ENCODE measurements around the gene ARFRP1. TPM values are rescaled to one million over a fixed set of nuclear protein-coding genes. Genes with fewer than 3 reads are reported as not detected.

ARFRP1 gene
- total and polyA plus RNA-seq, 2 of the 13 experiments (the other 11 are each of a cell fraction or from before 2014, with no cell fraction given), result 32.0 to 51.1 TPM

- TF ChIP-seq, protein P1, sequence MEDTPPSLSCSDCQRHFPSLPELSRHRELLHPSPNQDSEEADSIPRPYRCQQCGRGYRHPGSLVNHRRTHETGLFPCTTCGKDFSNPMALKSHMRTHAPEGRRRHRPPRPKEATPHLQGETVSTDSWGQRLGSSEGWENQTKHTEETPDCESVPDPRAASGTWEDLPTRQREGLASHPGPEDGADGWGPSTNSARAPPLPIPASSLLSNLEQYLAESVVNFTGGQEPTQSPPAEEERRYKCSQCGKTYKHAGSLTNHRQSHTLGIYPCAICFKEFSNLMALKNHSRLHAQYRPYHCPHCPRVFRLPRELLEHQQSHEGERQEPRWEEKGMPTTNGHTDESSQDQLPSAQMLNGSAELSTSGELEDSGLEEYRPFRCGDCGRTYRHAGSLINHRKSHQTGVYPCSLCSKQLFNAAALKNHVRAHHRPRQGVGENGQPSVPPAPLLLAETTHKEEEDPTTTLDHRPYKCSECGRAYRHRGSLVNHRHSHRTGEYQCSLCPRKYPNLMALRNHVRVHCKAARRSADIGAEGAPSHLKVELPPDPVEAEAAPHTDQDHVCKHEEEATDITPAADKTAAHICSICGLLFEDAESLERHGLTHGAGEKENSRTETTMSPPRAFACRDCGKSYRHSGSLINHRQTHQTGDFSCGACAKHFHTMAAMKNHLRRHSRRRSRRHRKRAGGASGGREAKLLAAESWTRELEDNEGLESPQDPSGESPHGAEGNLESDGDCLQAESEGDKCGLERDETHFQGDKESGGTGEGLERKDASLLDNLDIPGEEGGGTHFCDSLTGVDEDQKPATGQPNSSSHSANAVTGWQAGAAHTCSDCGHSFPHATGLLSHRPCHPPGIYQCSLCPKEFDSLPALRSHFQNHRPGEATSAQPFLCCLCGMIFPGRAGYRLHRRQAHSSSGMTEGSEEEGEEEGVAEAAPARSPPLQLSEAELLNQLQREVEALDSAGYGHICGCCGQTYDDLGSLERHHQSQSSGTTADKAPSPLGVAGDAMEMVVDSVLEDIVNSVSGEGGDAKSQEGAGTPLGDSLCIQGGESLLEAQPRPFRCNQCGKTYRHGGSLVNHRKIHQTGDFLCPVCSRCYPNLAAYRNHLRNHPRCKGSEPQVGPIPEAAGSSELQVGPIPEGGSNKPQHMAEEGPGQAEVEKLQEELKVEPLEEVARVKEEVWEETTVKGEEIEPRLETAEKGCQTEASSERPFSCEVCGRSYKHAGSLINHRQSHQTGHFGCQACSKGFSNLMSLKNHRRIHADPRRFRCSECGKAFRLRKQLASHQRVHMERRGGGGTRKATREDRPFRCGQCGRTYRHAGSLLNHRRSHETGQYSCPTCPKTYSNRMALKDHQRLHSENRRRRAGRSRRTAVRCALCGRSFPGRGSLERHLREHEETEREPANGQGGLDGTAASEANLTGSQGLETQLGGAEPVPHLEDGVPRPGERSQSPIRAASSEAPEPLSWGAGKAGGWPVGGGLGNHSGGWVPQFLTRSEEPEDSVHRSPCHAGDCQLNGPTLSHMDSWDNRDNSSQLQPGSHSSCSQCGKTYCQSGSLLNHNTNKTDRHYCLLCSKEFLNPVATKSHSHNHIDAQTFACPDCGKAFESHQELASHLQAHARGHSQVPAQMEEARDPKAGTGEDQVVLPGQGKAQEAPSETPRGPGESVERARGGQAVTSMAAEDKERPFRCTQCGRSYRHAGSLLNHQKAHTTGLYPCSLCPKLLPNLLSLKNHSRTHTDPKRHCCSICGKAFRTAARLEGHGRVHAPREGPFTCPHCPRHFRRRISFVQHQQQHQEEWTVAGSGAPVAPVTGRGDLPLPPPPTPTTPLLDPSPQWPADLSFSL (CRISPR knock-in tag; IDR thresholded peaks at IDR 0.05), result no peak
- TF ChIP-seq ATF7 (IDR thresholded peaks at IDR 0.05), result no peak
- no peak for TF ChIP-seq ATF7 (CRISPR knock-in tag; IDR thresholded peaks at IDR 0.05)
- peak; percentile 65; the same call in 1 of the 2 replicates for TF ChIP-seq ZNF33B (CRISPR knock-in tag; IDR thresholded peaks at IDR 0.05)
- TF ChIP-seq, protein P2, sequence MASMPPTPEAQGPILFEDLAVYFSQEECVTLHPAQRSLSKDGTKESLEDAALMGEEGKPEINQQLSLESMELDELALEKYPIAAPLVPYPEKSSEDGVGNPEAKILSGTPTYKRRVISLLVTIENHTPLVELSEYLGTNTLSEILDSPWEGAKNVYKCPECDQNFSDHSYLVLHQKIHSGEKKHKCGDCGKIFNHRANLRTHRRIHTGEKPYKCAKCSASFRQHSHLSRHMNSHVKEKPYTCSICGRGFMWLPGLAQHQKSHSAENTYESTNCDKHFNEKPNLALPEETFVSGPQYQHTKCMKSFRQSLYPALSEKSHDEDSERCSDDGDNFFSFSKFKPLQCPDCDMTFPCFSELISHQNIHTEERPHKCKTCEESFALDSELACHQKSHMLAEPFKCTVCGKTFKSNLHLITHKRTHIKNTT (CRISPR knock-in tag; IDR thresholded peaks at IDR 0.05), result no peak
- no peak for TF ChIP-seq ZNF839 (CRISPR knock-in tag; IDR thresholded peaks at IDR 0.05; ENCODE audit: borderline replicate concordance)
- TF ChIP-seq ZSCAN29 (CRISPR knock-in tag; conservative IDR thresholded peaks at IDR 0.05), result no peak
- TF ChIP-seq ZNF703 (CRISPR knock-in tag; IDR thresholded peaks at IDR 0.05; ENCODE audit: borderline replicate concordance), result no peak; the same call in 1 of the 2 replicates
- peak; percentile 21; the same call in 1 of the 2 replicates for TF ChIP-seq ZFP91 (CRISPR knock-in tag; IDR thresholded peaks at IDR 0.05; ENCODE audit: borderline replicate concordance)
- TF ChIP-seq ZNF414 (CRISPR knock-in tag; IDR thresholded peaks at IDR 0.05), result peak; percentile 19; the same call in 1 of the 2 replicates
- TF ChIP-seq FOXO1 (CRISPR knock-in tag; IDR thresholded peaks at IDR 0.05), result no peak
- TF ChIP-seq ZNF879 (CRISPR knock-in tag; IDR thresholded peaks at IDR 0.05), result no peak
- TF ChIP-seq NR2F2 (IDR thresholded peaks at IDR 0.05; ENCODE audit: borderline replicate concordance, low read depth), result no peak
Measured at GRCh38 chr20:63697357-63697867, 10.4 kb downstream of the ARFRP1 start (continued).
